ENCODE results near the gene FAM186B.

Gene FAM186B

DNA sequence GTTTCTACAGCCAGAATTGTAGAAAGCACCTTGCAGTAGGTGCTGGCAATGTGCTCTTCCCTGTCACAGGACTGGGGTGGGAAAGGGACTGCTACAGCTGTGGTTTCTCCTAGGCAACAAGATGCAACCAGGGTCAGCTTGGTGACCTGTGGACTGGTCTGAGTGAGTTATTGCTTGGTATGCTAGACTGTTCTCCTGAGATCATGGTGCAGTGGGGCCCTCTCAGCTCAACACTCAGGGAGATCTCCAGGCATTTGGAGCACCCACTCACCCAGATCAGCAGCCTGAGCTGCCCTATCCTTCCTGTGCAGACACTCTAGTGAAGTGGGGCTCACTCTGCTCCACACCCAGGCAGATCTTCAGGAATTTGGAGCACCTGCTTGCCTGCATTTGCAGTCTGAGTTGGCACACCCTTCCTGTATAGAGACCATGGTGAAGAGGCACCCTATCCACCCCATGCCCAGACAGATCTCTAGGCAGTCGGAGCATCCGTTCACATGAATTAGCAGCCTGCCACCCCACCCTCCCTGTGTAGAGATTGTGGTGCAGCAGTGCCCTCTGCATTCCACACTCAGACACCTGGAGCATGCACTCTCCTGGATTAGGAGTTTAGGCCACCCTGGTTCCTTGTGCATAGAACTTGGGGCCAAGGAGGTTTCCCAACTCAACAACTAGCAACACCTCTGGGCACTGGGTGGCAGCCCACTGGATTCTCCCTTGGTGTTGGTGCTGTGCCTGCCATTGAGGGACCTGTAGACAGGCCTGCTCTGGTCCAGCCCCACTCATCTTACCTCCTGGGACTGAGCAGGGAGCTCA is 3.8 kb upstream of the FAM186B start:
- no peak for DNase-seq

- no peak for DNase-seq
Measured at GRCh38 chr12:49604856-49605255, 583 bp downstream of the FAM186B start.

- DNase-seq = no peak
Measured at GRCh38 chr12:49603721-49604120, 1.7 kb downstream of the FAM186B start.

DNA sequence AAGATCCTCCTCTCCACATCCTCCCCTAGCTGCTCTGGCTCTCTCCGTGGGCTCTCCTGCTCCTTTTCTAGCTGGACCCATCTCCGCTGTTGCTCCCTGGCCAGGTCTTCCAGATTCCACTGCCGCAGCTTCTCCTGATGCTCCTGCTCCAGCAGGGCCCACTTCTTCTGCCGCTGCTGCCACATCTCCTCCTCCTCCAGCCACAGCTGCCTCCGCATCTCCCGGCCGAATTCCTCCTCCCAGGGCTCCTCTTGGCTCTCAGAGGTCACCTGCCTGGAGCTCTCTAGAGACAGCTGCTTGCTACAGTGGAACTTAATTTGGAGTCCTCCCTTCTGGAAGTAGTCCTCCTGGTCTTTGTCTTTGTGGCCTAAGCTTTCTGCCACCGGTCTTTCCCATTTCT is 5.5 kb downstream of the FAM186B start:
- no peak for DNase-seq

- DNase-seq = no peak
Measured at GRCh38 chr12:49598527-49598926, 6.9 kb downstream of the FAM186B start.

DNA sequence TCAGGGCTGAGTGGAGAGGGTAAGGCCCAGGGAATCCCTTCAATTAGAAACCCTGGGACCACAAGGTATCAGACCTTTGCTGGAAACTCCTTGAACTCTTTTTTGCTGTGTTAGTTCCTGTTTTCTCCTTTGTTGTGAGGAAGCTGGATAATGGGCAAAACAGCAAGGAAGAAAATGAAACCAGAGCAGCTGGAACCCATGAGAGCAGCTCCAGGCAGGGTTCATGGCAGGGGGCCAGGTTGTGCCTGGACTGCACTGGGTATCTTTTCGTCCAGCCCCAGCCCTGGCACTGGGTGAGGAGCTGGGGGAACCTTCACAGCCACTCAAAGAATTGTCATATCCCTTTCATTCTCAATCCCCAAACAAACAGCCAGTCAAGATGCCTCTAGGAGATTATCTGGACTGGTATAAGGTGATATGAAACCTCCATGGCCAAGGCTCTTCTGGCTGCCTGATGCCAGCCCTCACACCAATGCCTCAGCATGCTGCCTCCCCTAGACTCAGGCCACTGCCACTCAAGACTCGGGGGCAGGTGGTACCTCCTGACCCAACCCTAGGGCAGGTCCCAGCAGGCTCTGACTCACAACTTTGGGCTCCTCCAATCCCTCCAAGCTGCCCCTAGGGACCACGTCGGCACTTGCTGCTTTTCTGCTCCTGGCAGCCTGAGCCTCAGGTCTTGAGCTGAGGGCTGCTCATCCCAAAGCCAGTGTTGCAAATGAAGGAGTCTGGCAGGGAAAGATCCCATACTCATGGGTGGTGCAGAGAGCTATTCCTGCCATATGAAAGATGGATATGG is 16.5 kb downstream of the FAM186B start:
- no peak for DNase-seq

DNA sequence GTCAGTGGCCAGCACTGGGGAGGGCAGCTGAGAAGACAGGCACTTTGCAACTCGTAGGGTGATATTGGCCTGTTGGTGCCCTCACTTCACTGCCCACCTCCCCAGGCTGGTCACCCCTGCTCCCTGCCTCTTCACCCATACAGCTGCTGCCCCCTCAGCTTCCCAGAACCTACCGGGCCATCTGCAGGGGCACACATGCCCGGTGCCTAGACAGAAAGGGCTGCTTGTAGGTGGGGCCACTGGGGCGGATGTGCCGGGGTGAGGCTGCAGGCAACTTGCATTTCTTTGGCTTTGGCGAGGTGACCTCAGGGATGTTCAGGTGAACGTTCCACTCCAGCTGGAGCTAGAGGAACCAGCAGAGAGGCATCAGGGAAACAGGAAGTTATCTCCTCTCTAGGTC is 17.2 kb downstream of the FAM186B start:
- DNase-seq = no peak

DNA sequence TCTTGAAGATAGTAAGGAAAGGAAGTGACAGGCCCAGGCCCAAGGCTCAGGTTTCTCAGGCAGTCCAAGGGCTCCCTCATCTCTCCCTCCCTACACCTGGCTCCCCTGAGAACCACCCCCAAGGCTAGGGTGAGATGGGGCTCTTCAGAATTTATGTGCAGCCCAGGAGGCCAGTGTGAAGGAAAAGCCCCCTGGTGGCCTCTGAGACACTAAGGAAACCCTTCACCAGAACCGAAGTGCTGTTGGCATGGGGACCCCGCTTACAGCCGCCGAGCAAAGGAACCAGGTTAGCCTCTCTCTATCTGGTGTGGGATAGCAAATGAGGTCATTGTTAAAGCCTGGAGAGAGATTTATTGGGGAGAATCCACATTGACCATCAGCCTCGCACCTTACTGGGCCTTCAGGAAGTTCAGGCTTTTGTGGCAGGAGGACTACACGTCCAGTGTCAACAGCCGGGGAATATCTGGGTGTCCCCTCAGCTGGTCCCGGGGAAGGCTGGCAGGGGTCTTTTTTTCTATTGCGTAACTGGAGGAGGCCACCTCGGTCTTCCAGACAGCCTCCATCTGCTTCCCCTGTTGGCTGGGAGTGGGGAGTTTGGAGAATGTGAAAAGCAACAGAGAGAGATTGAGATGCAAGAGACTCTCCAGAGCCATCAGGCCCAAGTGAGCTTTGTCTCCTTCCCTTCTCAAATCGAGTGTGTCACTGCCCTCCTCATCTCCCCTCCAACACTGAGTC is 18.1 kb downstream of the FAM186B start:
- no peak for DNase-seq

GRCh38 chr12:49585477-49586459 is 19.7 kb downstream of the FAM186B start:
- no peak for DNase-seq

DNA sequence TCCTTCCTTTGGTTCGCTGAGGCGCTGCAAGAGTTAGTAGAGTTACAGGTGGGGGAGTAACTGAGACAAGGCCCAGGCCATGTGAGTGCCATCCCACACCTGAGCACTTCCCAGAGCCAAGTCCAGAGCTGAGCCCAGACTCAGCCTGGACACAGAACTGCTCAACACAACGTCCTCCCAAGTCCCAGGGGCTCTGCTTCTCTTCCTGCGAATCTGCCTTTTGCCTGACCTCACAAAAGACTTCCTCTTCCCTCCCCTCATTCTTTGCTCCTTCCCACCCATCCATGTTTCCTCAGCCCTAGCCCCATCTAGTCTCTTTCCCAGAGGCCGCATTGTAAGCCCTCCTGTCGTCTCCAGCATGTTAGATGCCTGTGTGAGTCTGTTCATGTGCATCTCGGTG is 20.8 kb downstream of the FAM186B start:
- no peak for DNase-seq

GRCh38 chr12:49583366-49584094 is 21.9 kb downstream of the FAM186B start:
- no peak for DNase-seq

- no peak for DNase-seq
Measured at GRCh38 chr12:49582850-49583249, 22.6 kb downstream of the FAM186B start.

DNA sequence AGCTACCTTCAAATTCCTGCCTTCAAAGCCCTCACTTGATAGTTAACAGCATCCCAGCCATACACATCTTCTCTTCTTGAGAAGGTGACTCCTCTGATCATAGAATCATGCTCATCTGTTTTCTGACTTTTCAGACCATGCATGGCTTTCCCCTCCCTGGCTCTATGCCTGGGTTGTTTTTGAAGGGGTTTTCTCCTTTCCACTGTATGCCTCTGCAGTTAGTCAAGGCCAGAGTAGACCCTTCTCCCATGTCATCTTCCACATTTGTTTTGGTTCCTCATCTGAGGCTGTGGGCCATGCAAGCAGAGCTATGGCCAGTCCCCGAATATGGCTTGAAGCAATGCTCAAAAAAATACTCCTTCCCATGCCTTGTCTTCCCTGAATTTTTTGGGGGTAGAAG is 23.2 kb downstream of the FAM186B start:
- DNase-seq = no peak

DNA sequence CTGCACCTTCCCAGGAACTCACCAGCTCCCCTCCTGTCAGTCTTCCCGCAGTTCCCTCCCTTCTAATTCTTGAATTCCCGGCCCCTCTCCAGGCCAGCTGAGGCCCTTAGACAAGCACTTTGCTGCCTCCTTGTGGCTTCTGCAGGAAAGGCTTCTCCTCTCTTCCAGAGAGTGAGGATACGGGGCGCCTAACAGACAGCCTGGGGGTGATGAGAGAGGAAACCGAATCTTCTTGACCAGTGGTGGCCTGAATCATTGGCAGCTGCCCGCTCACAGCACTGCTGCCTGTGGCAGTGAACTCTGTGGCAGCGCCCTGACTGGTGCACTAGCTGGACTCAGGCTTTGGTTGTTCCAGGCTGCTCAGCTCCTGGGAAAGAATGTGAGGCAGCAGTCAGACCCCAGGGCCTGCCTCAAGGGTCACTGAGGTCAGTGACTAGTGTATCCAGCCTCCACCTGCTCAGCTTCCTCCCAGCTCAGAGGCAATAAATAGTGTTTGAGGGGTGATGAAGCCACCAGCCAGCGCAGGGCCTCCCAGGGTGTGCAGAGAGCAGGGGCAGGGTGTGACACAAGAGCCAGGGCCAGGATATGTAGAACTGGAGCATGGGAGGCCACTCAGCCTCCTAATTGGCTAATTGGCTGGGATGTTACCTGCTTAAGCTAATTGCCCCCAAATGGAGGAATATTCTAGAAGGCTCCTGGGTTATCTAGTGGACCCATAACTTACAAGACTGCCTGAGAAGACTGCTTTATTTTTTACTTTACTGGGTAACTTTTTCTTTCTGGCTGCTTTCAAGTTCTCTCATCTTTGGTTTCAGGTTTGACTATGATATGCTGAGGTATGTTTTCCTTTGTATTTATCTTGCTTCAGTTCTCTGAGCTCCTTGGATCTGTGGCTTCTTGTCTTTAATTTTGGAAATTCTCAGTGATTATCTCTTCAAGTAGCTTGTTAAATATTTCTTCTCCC is 24.6 kb downstream of the FAM186B start:
- peak; percentile 36 for DNase-seq

DNA sequence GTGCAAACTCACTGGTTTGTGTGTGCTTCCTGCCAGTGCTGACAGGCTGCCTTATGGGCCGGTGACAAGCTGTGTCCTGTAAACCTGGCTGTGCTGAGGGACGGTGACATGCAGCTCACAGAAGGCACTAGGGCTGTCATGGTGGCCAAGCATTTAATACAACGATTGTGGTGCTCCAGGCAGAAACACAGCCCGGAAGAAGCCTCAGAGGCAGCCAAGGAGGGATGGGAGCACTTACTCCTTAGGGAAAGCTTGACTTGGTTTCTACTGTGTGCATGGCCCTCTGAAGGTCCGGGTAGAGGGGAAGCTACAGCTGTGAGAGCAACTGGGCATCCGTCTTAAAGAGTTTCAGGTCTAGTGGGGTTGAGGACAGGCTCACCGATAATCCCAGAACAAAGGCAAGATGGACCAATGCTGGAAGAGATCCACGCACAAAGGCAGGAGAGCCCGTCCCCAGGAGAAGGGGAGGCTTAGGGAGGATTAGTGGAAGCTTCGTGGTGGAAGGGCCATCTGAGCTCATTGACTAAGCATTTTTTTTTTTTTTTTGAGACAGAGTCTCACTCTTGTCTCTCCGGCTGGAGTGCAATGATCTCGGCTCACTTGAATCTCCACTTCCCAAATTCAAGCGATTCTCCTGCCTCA is 26.8 kb downstream of the FAM186B start:
- DNase-seq = no peak

GRCh38 chr12:49577589-49578315 is 27.7 kb downstream of the FAM186B start:
- no peak for DNase-seq

DNA sequence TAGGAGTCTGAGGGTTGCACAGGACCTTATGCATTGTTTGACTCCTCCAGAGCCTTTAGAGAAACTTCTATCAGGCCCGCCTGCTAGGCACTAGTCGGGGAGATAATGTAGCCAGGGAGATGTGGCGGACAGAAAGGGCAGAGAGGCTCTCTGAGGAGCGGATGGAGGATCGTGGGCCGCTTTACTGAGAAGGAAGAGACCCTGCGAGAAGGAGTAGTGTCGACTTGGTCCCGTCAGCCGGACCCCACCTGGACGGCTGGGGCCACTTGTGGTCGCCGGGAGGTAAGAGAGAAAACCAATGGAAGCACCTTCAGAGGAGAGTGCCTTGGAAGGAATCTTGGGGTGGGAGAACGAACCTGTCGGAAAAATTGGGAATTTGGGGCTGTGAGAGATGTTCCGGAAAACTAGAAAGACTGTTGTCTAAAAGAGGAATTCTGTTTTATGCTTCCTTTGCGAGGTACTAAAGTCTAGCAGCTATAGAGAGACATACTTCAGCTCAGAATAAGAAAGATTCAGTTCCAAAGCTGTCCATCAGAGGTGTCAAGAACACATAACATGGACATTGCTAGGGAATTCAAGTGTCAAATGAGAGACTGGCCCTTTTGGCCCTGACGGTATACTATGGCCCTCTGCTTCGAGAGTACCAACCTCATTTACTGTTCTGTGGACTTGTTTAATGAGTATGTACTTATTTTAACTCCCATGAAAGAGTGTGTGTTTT is 36.8 kb downstream of the FAM186B start:
- DNase-seq = no peak
